Measurements from ENCODE around the gene GCH1.

DNA sequence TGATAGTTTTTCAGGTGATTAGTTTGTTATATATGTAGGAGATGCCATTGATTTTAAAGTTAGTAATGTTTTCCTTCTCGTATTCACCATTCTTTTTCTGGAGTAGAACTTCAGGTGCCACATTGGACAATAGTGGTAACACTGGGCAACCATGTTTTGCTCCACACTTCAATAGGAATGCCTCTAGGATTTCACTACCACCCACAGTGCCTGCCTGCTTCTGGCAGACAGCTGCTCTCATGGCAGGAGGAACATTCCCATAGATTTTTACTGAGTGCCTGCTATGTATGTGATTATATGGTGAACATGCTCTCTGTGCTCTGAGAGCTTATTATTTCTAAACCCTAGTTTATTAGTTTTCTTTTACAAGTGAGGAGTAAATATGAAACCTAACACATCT, 53.7 kb downstream of the GCH1 start:
- TF ChIP-seq RAD21 (IDR thresholded peaks at IDR 0.05; ENCODE audit: low read depth) (no peak), CTCF (IDR thresholded peaks at IDR 0.05 in 2 of 3, conservative IDR thresholded peaks at IDR 0.05 in 1 of 3; ENCODE audit: borderline replicate concordance in 1 of 3, insufficient read depth in 1 of 3, low read depth in 2 of 3, low read length in 2 of 3) (no peak), FOSL1 (IDR thresholded peaks at IDR 0.05; ENCODE audit: low read depth) (no peak), POLR2A (IDR thresholded peaks at IDR 0.05; ENCODE audit: borderline replicate concordance, extremely low read depth, insufficient read depth, insufficient read length) (no peak), POLR2AphosphoS5 (IDR thresholded peaks at IDR 0.05; ENCODE audit: low read depth, low read length) (no peak), ZNF274 (IDR thresholded peaks at IDR 0.05; ENCODE audit: low read depth, low read length) (no peak), EZH2 (IDR thresholded peaks at IDR 0.05) (no peak), SIN3A (IDR thresholded peaks at IDR 0.05; ENCODE audit: low read depth) (no peak), ATF3 (IDR thresholded peaks at IDR 0.05) (no peak), SP1 (IDR thresholded peaks at IDR 0.05; ENCODE audit: low read depth) (no peak), CEBPB (IDR thresholded peaks at IDR 0.05; ENCODE audit: low read depth) (no peak), JUND (IDR thresholded peaks at IDR 0.05) (no peak), YY1 (IDR thresholded peaks at IDR 0.05; ENCODE audit: extremely low read depth, insufficient replicate concordance, low read depth, low read length) (no peak)
- TF ChIP-seq, protein P1, sequence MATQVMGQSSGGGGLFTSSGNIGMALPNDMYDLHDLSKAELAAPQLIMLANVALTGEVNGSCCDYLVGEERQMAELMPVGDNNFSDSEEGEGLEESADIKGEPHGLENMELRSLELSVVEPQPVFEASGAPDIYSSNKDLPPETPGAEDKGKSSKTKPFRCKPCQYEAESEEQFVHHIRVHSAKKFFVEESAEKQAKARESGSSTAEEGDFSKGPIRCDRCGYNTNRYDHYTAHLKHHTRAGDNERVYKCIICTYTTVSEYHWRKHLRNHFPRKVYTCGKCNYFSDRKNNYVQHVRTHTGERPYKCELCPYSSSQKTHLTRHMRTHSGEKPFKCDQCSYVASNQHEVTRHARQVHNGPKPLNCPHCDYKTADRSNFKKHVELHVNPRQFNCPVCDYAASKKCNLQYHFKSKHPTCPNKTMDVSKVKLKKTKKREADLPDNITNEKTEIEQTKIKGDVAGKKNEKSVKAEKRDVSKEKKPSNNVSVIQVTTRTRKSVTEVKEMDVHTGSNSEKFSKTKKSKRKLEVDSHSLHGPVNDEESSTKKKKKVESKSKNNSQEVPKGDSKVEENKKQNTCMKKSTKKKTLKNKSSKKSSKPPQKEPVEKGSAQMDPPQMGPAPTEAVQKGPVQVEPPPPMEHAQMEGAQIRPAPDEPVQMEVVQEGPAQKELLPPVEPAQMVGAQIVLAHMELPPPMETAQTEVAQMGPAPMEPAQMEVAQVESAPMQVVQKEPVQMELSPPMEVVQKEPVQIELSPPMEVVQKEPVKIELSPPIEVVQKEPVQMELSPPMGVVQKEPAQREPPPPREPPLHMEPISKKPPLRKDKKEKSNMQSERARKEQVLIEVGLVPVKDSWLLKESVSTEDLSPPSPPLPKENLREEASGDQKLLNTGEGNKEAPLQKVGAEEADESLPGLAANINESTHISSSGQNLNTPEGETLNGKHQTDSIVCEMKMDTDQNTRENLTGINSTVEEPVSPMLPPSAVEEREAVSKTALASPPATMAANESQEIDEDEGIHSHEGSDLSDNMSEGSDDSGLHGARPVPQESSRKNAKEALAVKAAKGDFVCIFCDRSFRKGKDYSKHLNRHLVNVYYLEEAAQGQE (IDR thresholded peaks at IDR 0.05; ENCODE audit: low read depth) = no peak
